ENCODE results near the gene JOSD2.
A peak's percentile ranks its signal among the peaks of the same experiment; 100 is the strongest.

The JOSD2 gene

GRCh38 chr19:50555450-50556281 is 44.7 kb upstream of the JOSD2 start:
- H3K4me3 ChIP-seq (replicated peaks; ENCODE audit: insufficient read depth, low read length): peak overlapping the region; percentile 28
- no peak overlapping the region for H3K27ac ChIP-seq (replicated peaks)
- no peak for DNase-seq (ENCODE audit: low read depth in 1 of 2, low spot score in 1 of 2)
- TF ChIP-seq SPI1 (IDR thresholded peaks at IDR 0.05; ENCODE audit: borderline replicate concordance, low read depth): no peak
- TF ChIP-seq, protein P1, sequence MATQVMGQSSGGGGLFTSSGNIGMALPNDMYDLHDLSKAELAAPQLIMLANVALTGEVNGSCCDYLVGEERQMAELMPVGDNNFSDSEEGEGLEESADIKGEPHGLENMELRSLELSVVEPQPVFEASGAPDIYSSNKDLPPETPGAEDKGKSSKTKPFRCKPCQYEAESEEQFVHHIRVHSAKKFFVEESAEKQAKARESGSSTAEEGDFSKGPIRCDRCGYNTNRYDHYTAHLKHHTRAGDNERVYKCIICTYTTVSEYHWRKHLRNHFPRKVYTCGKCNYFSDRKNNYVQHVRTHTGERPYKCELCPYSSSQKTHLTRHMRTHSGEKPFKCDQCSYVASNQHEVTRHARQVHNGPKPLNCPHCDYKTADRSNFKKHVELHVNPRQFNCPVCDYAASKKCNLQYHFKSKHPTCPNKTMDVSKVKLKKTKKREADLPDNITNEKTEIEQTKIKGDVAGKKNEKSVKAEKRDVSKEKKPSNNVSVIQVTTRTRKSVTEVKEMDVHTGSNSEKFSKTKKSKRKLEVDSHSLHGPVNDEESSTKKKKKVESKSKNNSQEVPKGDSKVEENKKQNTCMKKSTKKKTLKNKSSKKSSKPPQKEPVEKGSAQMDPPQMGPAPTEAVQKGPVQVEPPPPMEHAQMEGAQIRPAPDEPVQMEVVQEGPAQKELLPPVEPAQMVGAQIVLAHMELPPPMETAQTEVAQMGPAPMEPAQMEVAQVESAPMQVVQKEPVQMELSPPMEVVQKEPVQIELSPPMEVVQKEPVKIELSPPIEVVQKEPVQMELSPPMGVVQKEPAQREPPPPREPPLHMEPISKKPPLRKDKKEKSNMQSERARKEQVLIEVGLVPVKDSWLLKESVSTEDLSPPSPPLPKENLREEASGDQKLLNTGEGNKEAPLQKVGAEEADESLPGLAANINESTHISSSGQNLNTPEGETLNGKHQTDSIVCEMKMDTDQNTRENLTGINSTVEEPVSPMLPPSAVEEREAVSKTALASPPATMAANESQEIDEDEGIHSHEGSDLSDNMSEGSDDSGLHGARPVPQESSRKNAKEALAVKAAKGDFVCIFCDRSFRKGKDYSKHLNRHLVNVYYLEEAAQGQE (IDR thresholded peaks at IDR 0.05; ENCODE audit: insufficient replicate concordance, low read depth): no peak
- no peak for TF ChIP-seq POLR2AphosphoS5 (IDR thresholded peaks at IDR 0.05; ENCODE audit: low read depth)
- TF ChIP-seq, protein P2, sequence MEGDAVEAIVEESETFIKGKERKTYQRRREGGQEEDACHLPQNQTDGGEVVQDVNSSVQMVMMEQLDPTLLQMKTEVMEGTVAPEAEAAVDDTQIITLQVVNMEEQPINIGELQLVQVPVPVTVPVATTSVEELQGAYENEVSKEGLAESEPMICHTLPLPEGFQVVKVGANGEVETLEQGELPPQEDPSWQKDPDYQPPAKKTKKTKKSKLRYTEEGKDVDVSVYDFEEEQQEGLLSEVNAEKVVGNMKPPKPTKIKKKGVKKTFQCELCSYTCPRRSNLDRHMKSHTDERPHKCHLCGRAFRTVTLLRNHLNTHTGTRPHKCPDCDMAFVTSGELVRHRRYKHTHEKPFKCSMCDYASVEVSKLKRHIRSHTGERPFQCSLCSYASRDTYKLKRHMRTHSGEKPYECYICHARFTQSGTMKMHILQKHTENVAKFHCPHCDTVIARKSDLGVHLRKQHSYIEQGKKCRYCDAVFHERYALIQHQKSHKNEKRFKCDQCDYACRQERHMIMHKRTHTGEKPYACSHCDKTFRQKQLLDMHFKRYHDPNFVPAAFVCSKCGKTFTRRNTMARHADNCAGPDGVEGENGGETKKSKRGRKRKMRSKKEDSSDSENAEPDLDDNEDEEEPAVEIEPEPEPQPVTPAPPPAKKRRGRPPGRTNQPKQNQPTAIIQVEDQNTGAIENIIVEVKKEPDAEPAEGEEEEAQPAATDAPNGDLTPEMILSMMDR (IDR thresholded peaks at IDR 0.05; ENCODE audit: insufficient read depth, low read length): no peak
- no peak for TF ChIP-seq GABPA (IDR thresholded peaks at IDR 0.05; ENCODE audit: low read depth)
- peaks cover 12% of the 10 kb centered on the region for H3K27me3 ChIP-seq (ENCODE audit: insufficient read depth, poor library complexity, severe bottlenecking)

DNA sequence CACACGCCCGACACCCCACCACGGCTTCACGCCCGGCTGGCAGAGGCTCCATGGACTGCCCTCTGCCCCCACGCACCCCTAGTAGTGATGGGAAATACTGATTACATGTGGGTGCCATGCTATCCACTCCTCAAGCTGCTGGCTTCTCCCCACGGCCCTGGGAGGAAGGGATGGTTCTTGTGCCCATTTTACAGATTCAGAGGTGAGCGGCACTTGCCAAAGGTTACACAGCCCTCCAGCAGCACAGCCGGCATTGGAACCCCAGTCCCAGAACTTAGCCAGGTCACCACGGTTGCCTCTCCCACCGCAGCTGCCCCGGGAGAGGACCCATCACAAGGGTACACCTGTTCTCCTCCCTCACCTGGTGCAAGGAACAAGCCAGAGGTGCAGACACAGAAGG is 44.0 kb upstream of the JOSD2 start:
- Histone ChIP-seq H3K27ac (replicated peaks) (no peak overlapping the region), H3K27me3 (ENCODE audit: insufficient read depth, poor library complexity, severe bottlenecking) (peaks cover 13% of the 10 kb centered on the region), H3K4me3 (replicated peaks; ENCODE audit: insufficient read depth, low read length) (no peak overlapping the region)
- DNase-seq (ENCODE audit: low read depth in 1 of 2, low spot score in 1 of 2): no peak
- TF ChIP-seq, protein P2 (IDR thresholded peaks at IDR 0.05; ENCODE audit: insufficient read depth, low read length): no peak
- TF ChIP-seq, protein P1 (IDR thresholded peaks at IDR 0.05; ENCODE audit: insufficient replicate concordance, low read depth): no peak
- TF ChIP-seq SPI1 (IDR thresholded peaks at IDR 0.05; ENCODE audit: borderline replicate concordance, low read depth): no peak
- no peak for TF ChIP-seq GABPA (IDR thresholded peaks at IDR 0.05; ENCODE audit: low read depth)
- no peak for TF ChIP-seq POLR2AphosphoS5 (IDR thresholded peaks at IDR 0.05; ENCODE audit: low read depth)

- TF ChIP-seq POLR2AphosphoS5 (IDR thresholded peaks at IDR 0.05; ENCODE audit: low read depth) (no peak), SPI1 (IDR thresholded peaks at IDR 0.05; ENCODE audit: borderline replicate concordance, low read depth) (no peak), GABPA (IDR thresholded peaks at IDR 0.05; ENCODE audit: low read depth) (no peak)
- TF ChIP-seq, protein P2 (IDR thresholded peaks at IDR 0.05; ENCODE audit: insufficient read depth, low read length): no peak
- TF ChIP-seq, protein P1 (IDR thresholded peaks at IDR 0.05; ENCODE audit: insufficient replicate concordance, low read depth): no peak
- no peak for DNase-seq (ENCODE audit: low read depth in 1 of 2, low spot score in 1 of 2)
- peaks cover 13% of the 10 kb centered on the region for H3K27me3 ChIP-seq (ENCODE audit: insufficient read depth, poor library complexity, severe bottlenecking)
Measured at GRCh38 chr19:50554212-50554611, 43.2 kb upstream of the JOSD2 start.

More at GRCh38 chr19:50554212-50554611, 43.2 kb upstream of the JOSD2 start:
- no peak overlapping the region for H3K27ac ChIP-seq (replicated peaks)
- H3K4me3 ChIP-seq (replicated peaks; ENCODE audit: insufficient read depth, low read length): no peak overlapping the region

All from HL-60 (cell line).